Psoas muscle (tissue), 8 donors: ENCODE data around the gene PHTF1. TPM values are rescaled to one million over a fixed set of nuclear protein-coding genes. Genes with fewer than 3 reads are reported as not detected.

Experiments
- ATAC-seq, 4 donors: fragments of 200-7000 bp; cut with Tn5 transposase; one replicate each; pipeline ENCODE4 v1.9.1; 2020; ENCODE audit warnings: moderate library complexity in 3 of 4, mild to moderate bottlenecking in 2 of 4
- DNase-seq, 2 donors: peaks; one replicate each; pipeline ENCODE4 v3.0.0-alpha.2; 2020
- H3K27ac ChIP-seq: fragments of 200-600 bp; one replicate; pipeline ENCODE4 v1.8.0; 2022
- H3K27me3 ChIP-seq, 3 donors: fragments of 200-600 bp in 1 of 3; one replicate each; pipeline versions ENCODE4 v1.6.1 to v1.8.0; 2013 to 2022; ENCODE audit warnings: low read length in 2 of 3, mild to moderate bottlenecking in 2 of 3, moderate library complexity in 1 of 3; ENCODE audit not compliant: insufficient read depth in 3 of 3
- H3K36me3 ChIP-seq, 2 donors: fragments of 200-600 bp in 1 of 2; one replicate each; pipeline versions ENCODE4 v1.6.1 to v1.8.0; 2013 to 2022; ENCODE audit warnings: low read depth in 1 of 2, mild to moderate bottlenecking in 1 of 2, moderate library complexity in 1 of 2; ENCODE audit not compliant: insufficient read depth in 1 of 2
- H3K4me1 ChIP-seq: fragments of 200-600 bp; one replicate; pipeline ENCODE4 v1.8.0; 2022
- H3K4me3 ChIP-seq: fragments of 200-600 bp; one replicate; pipeline ENCODE4 v1.8.0; 2022; ENCODE audit warnings: mild to moderate bottlenecking
- H3K9me3 ChIP-seq: fragments of 200-600 bp; one replicate; pipeline ENCODE4 v1.8.0; 2022
- CTCF ChIP-seq: fragments of 200-600 bp; IDR thresholded peaks from one replicate; pipeline ENCODE4 v1.8.0; 2022; ENCODE audit warnings: antibody characterized with exemption
- WGBS, 3 donors: extraction: QIAGEN DNeasy Blood & Tissue Kit; methylation state at CpG; one replicate each; pipeline versions ENCODE4 v1.1.6 to v1.1.7; 2013; 5-methylcytosine and 5-hydroxymethylcytosine counted together
- intact Hi-C, 2 donors: fragments of 100-400 bp; cut with DNase I; formaldehyde crosslinking; loops; one replicate each; pipeline versions ENCODE4 v1.11.0 to v1.14.2; 2022
- long read RNA-seq, 2 donors: library from polyadenylated mRNA; unstranded; transcript quantifications; one replicate each; pipeline ENCODE4 v2.0.0, GENCODE V29; 2021
- polyA plus RNA-seq, 3 donors: library from polyadenylated mRNA; stranded (reverse); fragments of 200-250 nt; gene quantifications; one replicate each; pipeline ENCODE4 v1.2.3, GENCODE V29; 2013
- total RNA-seq, 4 donors: library from RNA; stranded (reverse); fragmentation: NEBNext Ultra II Directional in 2 of 4; extraction: Animal tissue kit (Norgen Biotek cat#: 25700) in 2 of 4; gene quantifications; one replicate each; pipeline versions ENCODE4 v1.2.1 to v1.2.4, GENCODE V29; 2021 to 2023
- donor health status: healthy with polysubstance abuse.
- donor health status: DM: no; HTN: no; CAD: no; lungs with moderate emphysema.
- donor health status: Bipolar disorder and iron deficiency.
- donor health status: healthy.
- donor health status: DM: yes; HTN: yes; CAD: no.
- donor health status: DM: no; HTN: no; CAD: no.
- donor health status: DM: no; HTN: no; CAD: no.
- donor health status: DM: yes; HTN: yes; CAD: no.

The PHTF1 gene
- total RNA-seq (10 to 100 TPM in 1 of 4 donors, 1 to 10 TPM in 3; 6.0 to 12.6 (median 9.2) TPM), polyA plus RNA-seq (10 to 100 TPM in 2 of 3 donors, 1 to 10 TPM in 1; 6.5 to 14.0 (median 10.7) TPM)
- long read RNA-seq, donor 1, partial matches to known transcripts = 1 of 11 reads
- long read RNA-seq, donor 1, other reads (novel, unspliced or antisense) = 3 of 11 reads
- long read RNA-seq, donor 2, partial matches to known transcripts = 10 of 28 reads
- long read RNA-seq, donor 2, other reads (novel, unspliced or antisense) = 10 of 28 reads

GRCh38 chr1:113759333-113760101, at the start of gene PHTF1:
TSS of gene PHTF1 (minus strand) at chr1:113759486. CDS start at chr1:113758703, 783 bp downstream.
- peaks cover 8% of the 10 kb centered on the region for H3K4me1 ChIP-seq
- no peaks in the 10 kb centered on the region for H3K9me3 ChIP-seq
- peak within 1 kb of the TSS; percentile 84 for H3K4me3 ChIP-seq
- intact Hi-C loops = loop anchor here (1.0 to 10.0 kb wide), 4 partner anchors 23 to 148 kb away; partner anchors contain the start of genes DCLRE1B (in 2 of the 2), RSBN1 (in 2 of the 2) and AP4B1 (in 1 of the 2)
- peaks cover 0 to 14% of the 10 kb centered on the region in 2 donors for H3K36me3 ChIP-seq
- ATAC-seq (peak; percentile 88 to 91 (median 90)), DNase-seq (peak; percentile 82 to 85)
- no peak for TF ChIP-seq CTCF
- peak within 1 kb of the TSS; percentile 86 for H3K27ac ChIP-seq
- H3K27me3 ChIP-seq = no peaks in the 10 kb centered on the region
- 1 to 2% (median 2%) methylated on average over 36 to 47 of the region's 47 CpGs for WGBS, 3 donors

- Histone ChIP-seq H3K4me3 (peak overlapping the region; percentile 82), H3K27ac (peak overlapping the region; percentile 32), H3K36me3 (peaks cover 0 to 3% of the 10 kb centered on the region in 2 donors), H3K9me3 (no peaks in the 10 kb centered on the region), H3K4me1 (peaks cover 45% of the 10 kb centered on the region), H3K27me3 (no peaks in the 10 kb centered on the region)
- TF ChIP-seq CTCF = no peak
- WGBS, 3 donors = 93 to 97% (median 95%) methylated on average over 4 of the region's 4 CpGs
- no peak for DNase-seq
- intact Hi-C loops = no loop called here
- ATAC-seq = no peak
These were observed 49.3 kb upstream of the PHTF1 start for GRCh38 chr1:113808450-113809195.

GRCh38 chr1:113805639-113806038, 46.4 kb upstream of the PHTF1 start:
- Histone ChIP-seq H3K4me1 (peaks cover 63% of the 10 kb centered on the region), H3K4me3 (no peak overlapping the region), H3K36me3 (peaks cover 0 to 3% of the 10 kb centered on the region in 2 donors), H3K27ac (no peak overlapping the region), H3K9me3 (no peaks in the 10 kb centered on the region), H3K27me3 (no peaks in the 10 kb centered on the region)
- TF ChIP-seq CTCF = no peak
- 85 to 93% (median 91%) methylated on average over 4 of the region's 4 CpGs for WGBS, 3 donors
- DNase-seq (no peak), ATAC-seq (no peak)
- intact Hi-C loops = no loop called here

GRCh38 chr1:113805256-113805531, 45.9 kb upstream of the PHTF1 start:
- ATAC-seq (no peak), DNase-seq (no peak)
- intact Hi-C loops = no loop called here
- Histone ChIP-seq H3K27ac (no peak overlapping the region), H3K9me3 (no peaks in the 10 kb centered on the region), H3K4me3 (no peak overlapping the region), H3K27me3 (no peaks in the 10 kb centered on the region), H3K36me3 (peaks cover 0 to 3% of the 10 kb centered on the region in 2 donors), H3K4me1 (peaks cover 64% of the 10 kb centered on the region)
- no peak for TF ChIP-seq CTCF
- 95 to 98% (median 97%) methylated on average over 6 of the region's 6 CpGs for WGBS, 3 donors
